ENCODE results near the gene ZDHHC14.

GRCh38 chr6:157635388-157636244 is 254.6 kb downstream of the ZDHHC14 start:
- no peak for TF ChIP-seq RARB (CRISPR knock-in tag; IDR thresholded peaks at IDR 0.05)
- TF ChIP-seq SNAI2 (CRISPR knock-in tag; IDR thresholded peaks at IDR 0.05), result no peak
- TF ChIP-seq GLIS3 (CRISPR knock-in tag; IDR thresholded peaks at IDR 0.05), result no peak
- no peak for TF ChIP-seq ZNF70 (CRISPR knock-in tag; IDR thresholded peaks at IDR 0.05)
- TF ChIP-seq ARNTL (CRISPR knock-in tag; IDR thresholded peaks at IDR 0.05; ENCODE audit: borderline replicate concordance, low read depth), result no peak
- TF ChIP-seq PATZ1 (CRISPR knock-in tag; IDR thresholded peaks at IDR 0.05; ENCODE audit: borderline replicate concordance), result no peak
- TF ChIP-seq TCF4 (CRISPR knock-in tag; IDR thresholded peaks at IDR 0.05; ENCODE audit: borderline replicate concordance), result no peak
- TF ChIP-seq ZC3H10 (CRISPR knock-in tag; IDR thresholded peaks at IDR 0.05), result no peak
- TF ChIP-seq PPARA (CRISPR knock-in tag; IDR thresholded peaks at IDR 0.05; ENCODE audit: borderline replicate concordance), result no peak
- no peak for TF ChIP-seq ZFP3 (CRISPR knock-in tag; IDR thresholded peaks at IDR 0.05)

All from SK-N-SH treated with all-trans-retinoic acid at 6 μM for 48 hours (cell line).